ENCODE measurements around the gene EPM2AIP1. TPM values are rescaled to one million over a fixed set of nuclear protein-coding genes. Genes with fewer than 3 reads are reported as not detected.

The EPM2AIP1 gene
- total RNA-seq, 1 donor: 24.2 TPM

DNA sequence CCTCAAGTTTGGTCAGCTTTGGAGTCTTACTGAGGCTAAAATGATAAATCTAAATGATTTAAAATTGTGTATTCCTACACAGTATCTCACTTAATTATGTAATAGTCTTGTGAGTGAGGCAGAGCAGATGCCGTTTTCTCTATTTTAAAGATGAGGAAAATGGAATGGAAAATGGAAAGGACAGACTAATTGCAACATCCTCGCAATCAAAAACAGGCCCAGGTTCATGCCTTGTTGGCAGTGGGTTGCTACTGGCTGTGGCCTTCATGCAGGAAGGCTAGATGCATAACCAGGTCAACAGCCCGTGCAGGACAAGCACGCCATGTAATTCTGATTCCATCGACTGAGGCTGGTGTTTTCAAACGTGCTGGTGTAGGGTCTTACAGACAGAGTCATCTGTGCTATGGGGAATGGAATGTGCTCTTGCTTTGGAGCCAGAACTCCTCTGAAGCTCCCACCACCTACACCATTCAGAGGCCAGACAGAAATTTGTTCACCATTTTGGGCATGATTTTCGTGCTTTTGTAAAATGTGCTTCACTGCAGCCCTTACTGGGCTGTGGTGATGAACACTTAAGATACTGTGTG, 38.3 kb upstream of the EPM2AIP1 start:
- H3K4me3 ChIP-seq (ENCODE audit: low read depth, low read length): no peak overlapping the region
- no peak for DNase-seq (ENCODE audit: low read depth)
- TF ChIP-seq, protein P1, sequence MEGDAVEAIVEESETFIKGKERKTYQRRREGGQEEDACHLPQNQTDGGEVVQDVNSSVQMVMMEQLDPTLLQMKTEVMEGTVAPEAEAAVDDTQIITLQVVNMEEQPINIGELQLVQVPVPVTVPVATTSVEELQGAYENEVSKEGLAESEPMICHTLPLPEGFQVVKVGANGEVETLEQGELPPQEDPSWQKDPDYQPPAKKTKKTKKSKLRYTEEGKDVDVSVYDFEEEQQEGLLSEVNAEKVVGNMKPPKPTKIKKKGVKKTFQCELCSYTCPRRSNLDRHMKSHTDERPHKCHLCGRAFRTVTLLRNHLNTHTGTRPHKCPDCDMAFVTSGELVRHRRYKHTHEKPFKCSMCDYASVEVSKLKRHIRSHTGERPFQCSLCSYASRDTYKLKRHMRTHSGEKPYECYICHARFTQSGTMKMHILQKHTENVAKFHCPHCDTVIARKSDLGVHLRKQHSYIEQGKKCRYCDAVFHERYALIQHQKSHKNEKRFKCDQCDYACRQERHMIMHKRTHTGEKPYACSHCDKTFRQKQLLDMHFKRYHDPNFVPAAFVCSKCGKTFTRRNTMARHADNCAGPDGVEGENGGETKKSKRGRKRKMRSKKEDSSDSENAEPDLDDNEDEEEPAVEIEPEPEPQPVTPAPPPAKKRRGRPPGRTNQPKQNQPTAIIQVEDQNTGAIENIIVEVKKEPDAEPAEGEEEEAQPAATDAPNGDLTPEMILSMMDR (IDR thresholded peaks at IDR 0.05; ENCODE audit: insufficient read depth, low read depth, low read length): no peak

DNA sequence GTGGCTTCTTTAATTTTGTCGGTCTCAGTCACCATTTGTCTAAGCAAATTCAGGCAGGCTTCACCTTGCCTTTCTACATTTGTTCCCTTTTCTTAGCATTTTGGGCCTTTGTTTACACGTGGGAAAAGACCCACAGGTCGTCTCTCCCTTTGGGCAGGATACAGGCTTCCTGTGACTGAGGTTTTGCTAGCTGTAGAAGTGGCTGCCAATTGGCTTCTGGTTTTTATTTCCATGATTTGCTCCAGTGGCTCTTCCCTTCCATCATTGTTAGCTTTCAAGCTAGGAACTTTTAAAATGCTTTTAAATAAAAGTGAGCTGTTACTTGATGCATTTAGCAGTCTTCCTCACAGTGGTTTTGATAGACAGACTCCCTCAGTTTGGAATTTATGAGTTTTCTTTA, 37.7 kb upstream of the EPM2AIP1 start:
- DNase-seq (ENCODE audit: low read depth): no peak
- no peak overlapping the region for H3K4me3 ChIP-seq (ENCODE audit: low read depth, low read length)
- TF ChIP-seq, protein P1 (IDR thresholded peaks at IDR 0.05; ENCODE audit: insufficient read depth, low read depth, low read length): no peak

DNA sequence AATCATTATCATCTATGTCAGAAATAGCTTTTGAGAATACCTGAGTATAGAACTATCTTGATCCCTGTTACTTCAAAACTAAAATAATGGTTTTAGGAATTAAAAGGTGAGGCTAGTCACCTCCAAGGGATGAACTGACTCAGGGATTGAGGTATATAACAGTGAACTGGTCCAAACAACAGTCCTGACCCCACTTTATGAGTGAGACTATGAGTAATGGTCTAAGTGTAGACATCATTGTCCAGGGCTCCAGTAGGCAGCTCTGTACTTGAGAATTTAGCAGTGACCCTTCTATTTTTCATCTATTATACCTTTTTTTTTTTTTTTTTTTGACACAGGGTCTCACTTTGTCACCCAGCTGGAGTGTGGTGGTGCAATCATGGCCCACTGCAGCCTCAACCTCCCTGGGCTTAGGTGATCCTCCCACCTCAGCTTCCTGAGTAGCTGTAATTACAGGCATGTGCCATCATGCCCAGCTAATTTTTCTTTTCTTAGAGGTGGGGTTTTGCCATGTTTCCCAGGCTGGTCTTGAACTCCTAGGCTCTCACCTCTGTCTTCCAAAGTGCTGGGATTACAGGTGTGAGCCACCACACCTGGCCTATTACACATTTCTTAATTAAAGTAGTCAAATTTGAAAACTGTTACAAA, 36.7 kb upstream of the EPM2AIP1 start:
- H3K4me3 ChIP-seq (ENCODE audit: low read depth, low read length): no peak overlapping the region
- TF ChIP-seq, protein P1 (IDR thresholded peaks at IDR 0.05; ENCODE audit: insufficient read depth, low read depth, low read length): no peak
- DNase-seq (ENCODE audit: low read depth): no peak

DNA sequence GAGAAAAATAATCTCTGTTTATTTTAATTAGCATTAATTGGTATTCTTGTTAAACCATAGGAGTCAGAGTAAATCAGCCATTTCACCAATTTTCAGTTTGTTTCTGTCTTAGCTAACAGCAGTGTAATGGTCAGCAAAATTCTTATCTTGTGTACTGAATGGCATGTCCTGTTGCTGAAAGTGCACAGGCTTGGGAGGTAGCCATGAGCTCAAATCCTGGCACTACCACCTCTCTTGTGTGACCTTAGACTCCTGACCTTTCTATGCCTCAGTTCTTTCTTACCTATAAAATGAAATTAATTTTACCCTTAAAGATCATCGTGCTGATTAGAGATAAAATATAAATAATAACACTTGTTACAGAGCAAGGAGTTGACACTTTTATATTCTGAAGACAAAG, 36.2 kb upstream of the EPM2AIP1 start:
- no peak overlapping the region for H3K4me3 ChIP-seq (ENCODE audit: low read depth, low read length)
- TF ChIP-seq, protein P1 (IDR thresholded peaks at IDR 0.05; ENCODE audit: insufficient read depth, low read depth, low read length): no peak
- no peak for DNase-seq (ENCODE audit: low read depth)

DNA sequence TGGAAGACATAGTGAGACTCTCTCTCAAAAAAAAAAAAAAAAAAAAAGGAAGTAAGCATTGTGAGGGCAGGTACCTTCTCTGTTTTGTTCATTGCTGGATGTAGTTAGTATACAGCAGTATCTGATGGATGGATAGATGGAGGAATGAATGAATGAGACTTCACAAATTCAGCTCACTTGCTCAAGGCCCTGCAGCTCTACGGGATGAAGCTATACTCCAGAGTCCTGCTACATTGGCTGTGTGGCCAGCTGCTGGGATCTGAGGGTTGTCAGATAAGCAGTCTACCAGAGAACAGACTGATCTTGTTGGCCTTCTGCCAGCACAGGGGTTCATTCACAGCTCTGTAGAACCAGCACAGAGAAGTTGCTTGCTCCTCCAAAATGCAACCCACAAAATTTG, 35.4 kb upstream of the EPM2AIP1 start:
- no peak overlapping the region for H3K4me3 ChIP-seq (ENCODE audit: low read depth, low read length)
- TF ChIP-seq, protein P1 (IDR thresholded peaks at IDR 0.05; ENCODE audit: insufficient read depth, low read depth, low read length): no peak
- DNase-seq (ENCODE audit: low read depth): peak; percentile 33

DNA sequence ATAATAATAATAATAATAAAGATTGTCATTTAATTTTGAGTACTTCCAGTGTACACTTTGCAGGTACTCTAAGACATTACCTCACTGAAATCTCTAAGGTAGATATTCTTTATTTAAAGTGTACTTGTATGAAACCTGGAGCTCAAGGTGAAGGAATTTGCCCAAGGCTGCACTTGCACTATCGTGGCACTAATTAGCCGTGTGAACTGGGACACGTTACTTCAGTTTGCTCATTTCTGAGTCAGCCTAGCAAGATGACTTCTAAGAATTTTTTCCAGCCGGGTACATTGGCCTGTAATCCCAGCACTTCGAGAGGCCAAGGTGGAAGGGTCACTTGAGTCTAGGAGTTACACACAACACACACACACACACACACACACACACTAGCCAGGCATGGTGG, 33.9 kb upstream of the EPM2AIP1 start:
- no peak overlapping the region for H3K4me3 ChIP-seq (ENCODE audit: low read depth, low read length)
- no peak for DNase-seq (ENCODE audit: low read depth)
- TF ChIP-seq, protein P1 (IDR thresholded peaks at IDR 0.05; ENCODE audit: insufficient read depth, low read depth, low read length): no peak
